Left lung (tissue), 10 donors: ENCODE results near the gene MAP1LC3B2. TPM values are rescaled to one million over a fixed set of nuclear protein-coding genes. Genes with fewer than 3 reads are reported as not detected.

ENCODE experiments used
- ATAC-seq: fragments of 200-7000 bp; cut with Tn5 transposase; one replicate; pipeline ENCODE4 v1.9.1; 2020; ENCODE audit warnings: moderate library complexity
- DNase-seq, 4 donors: peaks; one replicate each; pipeline ENCODE4 v3.0.0-alpha.2; 2013 to 2020
- H3K27ac ChIP-seq, 2 donors: fragments of 200-600 bp; sonication (generic) in 1 of 2; one replicate each; pipeline versions ENCODE4 v1.5.0 to v1.8.0; 2020 to 2021
- H3K27me3 ChIP-seq, 2 donors: fragments of 200-600 bp; sonication (generic) in 1 of 2; one replicate each; pipeline versions ENCODE4 v1.5.0 to v1.8.0; 2020 to 2021
- H3K36me3 ChIP-seq, 2 donors: fragments of 200-600 bp; sonication (generic) in 1 of 2; one replicate each; pipeline versions ENCODE4 v1.5.0 to v1.8.0; 2020 to 2021
- H3K4me1 ChIP-seq, 2 donors: fragments of 200-600 bp; one replicate each; pipeline ENCODE4 v1.8.0; 2021
- H3K4me3 ChIP-seq, 2 donors: fragments of 200-600 bp; sonication (generic) in 1 of 2; one replicate each; pipeline versions ENCODE4 v1.5.0 to v1.8.0; 2020 to 2021; ENCODE audit warnings: mild to moderate bottlenecking in 1 of 2
- H3K9me3 ChIP-seq, 2 donors: fragments of 200-600 bp; sonication (generic) in 1 of 2; one replicate each; pipeline versions ENCODE4 v1.5.0 to v1.8.0; 2020 to 2021
- CTCF ChIP-seq, 2 donors: fragments of 200-600 bp; sonication (generic) in 1 of 2; IDR thresholded peaks; one replicate each; pipeline versions ENCODE4 v1.5.0 to v1.8.0; 2021; ENCODE audit warnings: antibody characterized with exemption in 2 of 2
- intact Hi-C, 2 donors: fragments of 100-400 bp; cut with DNase I; formaldehyde crosslinking; loops; one replicate each; pipeline versions ENCODE4 v1.11.2 to v1.14.2; 2022
- polyA plus RNA-seq, 6 donors: library from polyadenylated mRNA; unstranded; fragments of 120-200 nt; gene quantifications; one replicate each; pipeline ENCODE4 v1.2.1, GENCODE V29; 2013; ENCODE audit not compliant: insufficient read length in 6 of 6
- total RNA-seq, 2 donors: library from RNA; stranded (reverse); fragmentation: NEBNext Ultra II Directional; extraction: Animal tissue kit (Norgen Biotek cat#: 25700); gene quantifications; one replicate each; pipeline ENCODE4 v1.2.1, GENCODE V29; 2021
- donor health status: DM: no; HTN: yes; CAD: no.
- donor health status: DM: no; HTN: no; CAD: no.

Gene MAP1LC3B2
- total and polyA plus RNA-seq, 8 donors = 1.5 to 10.5 (median 5.5) TPM; not detected in 1

- no peak for TF ChIP-seq CTCF (IDR thresholded peaks at IDR 0.05)
- no peak overlapping the region for H3K27ac ChIP-seq
- intact Hi-C loops = no loop called here
- H3K4me3 ChIP-seq = no peak overlapping the region
- H3K4me1 ChIP-seq = peaks cover 11 to 28% of the 10 kb centered on the region in 2 donors
- peaks cover 0 to 8% of the 10 kb centered on the region in 2 donors for H3K9me3 ChIP-seq
- H3K36me3 ChIP-seq = no peaks in the 10 kb centered on the region
- ATAC-seq (no peak), DNase-seq (no peak)
- H3K27me3 ChIP-seq = no peaks in the 10 kb centered on the region
Observed at GRCh38 chr12:116589581-116589980, 30.4 kb downstream of the MAP1LC3B2 start.

DNA sequence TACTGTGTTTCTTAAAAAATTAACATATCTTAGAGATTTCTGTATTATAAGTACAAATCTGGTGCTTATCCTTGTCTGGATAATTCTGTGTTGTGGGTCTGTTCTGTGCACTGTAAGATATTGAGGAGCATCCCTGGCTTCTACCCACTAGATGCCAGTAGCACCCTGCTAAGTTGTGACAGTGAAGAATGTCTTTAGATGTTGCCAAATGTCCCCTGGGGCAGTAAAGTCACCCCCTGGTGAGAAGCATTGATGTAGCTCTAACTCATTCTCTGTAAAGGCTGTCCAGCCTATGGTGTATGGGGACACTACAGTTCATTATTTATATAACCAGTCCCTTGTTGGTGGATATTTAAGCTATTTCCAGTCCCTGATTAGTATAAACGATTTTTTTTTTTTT, 31.4 kb downstream of the MAP1LC3B2 start:
- H3K27me3 ChIP-seq = no peaks in the 10 kb centered on the region
- intact Hi-C loops = no loop called here
- TF ChIP-seq CTCF (IDR thresholded peaks at IDR 0.05) = no peak
- peaks cover 11 to 34% of the 10 kb centered on the region in 2 donors for H3K4me1 ChIP-seq
- H3K4me3 ChIP-seq = no peak overlapping the region
- no peak for DNase-seq
- H3K27ac ChIP-seq = no peak overlapping the region
- ATAC-seq = no peak
- H3K36me3 ChIP-seq = no peaks in the 10 kb centered on the region
- no peaks in the 10 kb centered on the region for H3K9me3 ChIP-seq

DNA sequence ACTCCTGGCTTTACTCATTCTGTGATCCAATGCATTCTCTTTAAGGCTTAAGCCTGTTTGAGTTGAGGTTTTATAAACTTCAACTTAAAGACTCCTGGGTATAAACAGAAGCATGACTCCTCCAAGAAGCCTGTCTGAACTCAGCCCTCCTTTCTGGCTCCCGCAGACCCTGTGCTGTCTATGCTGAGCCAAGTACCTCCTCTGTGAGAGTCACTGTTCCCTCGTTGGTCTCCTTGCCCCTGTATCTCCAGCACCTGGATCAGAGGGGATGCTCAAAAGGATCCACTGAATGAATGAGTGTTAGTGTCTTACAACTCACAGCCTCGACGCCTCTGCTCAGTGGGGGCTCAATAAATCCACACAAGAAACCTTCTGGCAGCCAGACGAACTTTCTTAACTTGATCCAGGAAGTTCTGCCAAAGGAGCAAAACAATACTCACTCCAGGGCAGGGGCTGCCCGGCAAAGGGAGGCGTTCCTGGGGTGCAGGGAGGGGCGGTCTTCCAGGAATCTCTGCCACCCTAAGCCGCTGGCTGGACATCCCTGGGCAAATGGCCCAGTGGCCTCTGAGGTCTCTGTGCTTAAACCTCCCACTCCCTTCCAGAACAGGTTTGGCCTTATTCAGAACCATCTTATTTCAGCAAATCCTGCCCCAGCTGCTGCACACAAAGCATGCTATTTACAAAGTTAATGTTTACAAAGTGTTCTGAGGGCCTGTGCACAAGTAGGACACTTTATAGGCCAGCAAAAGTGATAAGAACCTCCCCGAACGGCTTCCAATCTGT, 32.9 kb downstream of the MAP1LC3B2 start:
- Histone ChIP-seq H3K9me3 (no peaks in the 10 kb centered on the region), H3K36me3 (no peaks in the 10 kb centered on the region), H3K27me3 (no peaks in the 10 kb centered on the region), H3K4me1 (peaks cover 11 to 34% of the 10 kb centered on the region in 2 donors), H3K4me3 (no peak overlapping the region), H3K27ac (peak overlapping the region; percentile 65 to 82)
- intact Hi-C loops = no loop called here
- TF ChIP-seq CTCF (IDR thresholded peaks at IDR 0.05) = no peak
- ATAC-seq = peak; percentile 85
- peak in 3 of 4 donors; percentile 39 to 82 (median 68) for DNase-seq

- Histone ChIP-seq H3K4me1 (peaks cover 11 to 34% of the 10 kb centered on the region in 2 donors), H3K27me3 (no peaks in the 10 kb centered on the region), H3K9me3 (no peaks in the 10 kb centered on the region), H3K36me3 (no peaks in the 10 kb centered on the region), H3K27ac (peak overlapping the region; percentile 65 to 82), H3K4me3 (no peak overlapping the region)
- DNase-seq (no peak), ATAC-seq (peak; percentile 16)
- intact Hi-C loops = no loop called here
- no peak for TF ChIP-seq CTCF (IDR thresholded peaks at IDR 0.05)
Observed at GRCh38 chr12:116592731-116593130, 33.5 kb downstream of the MAP1LC3B2 start.

DNA sequence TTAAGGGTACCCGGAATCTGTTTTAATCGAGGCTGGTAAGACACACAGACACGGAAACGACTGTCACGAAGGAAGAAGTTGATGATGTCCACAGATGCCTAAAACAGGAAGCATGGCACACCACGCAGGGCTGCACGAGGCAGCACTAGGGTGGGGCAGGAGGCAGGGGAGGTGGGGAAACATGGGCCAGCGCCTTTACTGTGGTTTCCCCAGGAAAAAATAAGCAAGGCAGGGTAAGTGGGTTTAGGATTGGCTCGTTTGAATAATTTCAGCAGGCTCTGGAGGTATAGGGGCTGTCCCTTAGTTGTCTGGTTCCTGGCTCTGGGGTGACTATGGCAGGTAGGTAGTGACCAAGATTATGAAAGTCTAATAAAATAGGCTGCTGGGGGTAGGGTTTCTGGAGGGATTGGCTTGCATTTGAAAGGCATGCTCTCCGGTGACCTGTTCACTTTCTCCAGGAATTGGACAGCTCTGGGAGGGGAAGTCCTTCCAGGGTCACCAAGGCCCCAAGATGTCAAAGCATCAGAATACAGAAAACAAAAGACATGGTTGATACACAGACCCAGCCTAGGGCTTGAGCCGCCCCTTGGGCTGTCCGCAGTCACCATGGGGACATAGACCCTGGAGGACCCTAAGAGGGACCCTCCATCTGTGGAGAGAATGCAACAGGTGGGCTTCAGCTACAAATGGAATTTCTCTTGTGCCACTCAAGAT, 35.3 kb downstream of the MAP1LC3B2 start:
- no peak for TF ChIP-seq CTCF (IDR thresholded peaks at IDR 0.05)
- no peak overlapping the region for H3K4me3 ChIP-seq
- peak overlapping the region in 1 of 2 donors; percentile 82 for H3K27ac ChIP-seq
- no peaks in the 10 kb centered on the region for H3K9me3 ChIP-seq
- H3K4me1 ChIP-seq = peaks cover 11 to 43% of the 10 kb centered on the region in 2 donors
- intact Hi-C loops = no loop called here
- ATAC-seq (peak; percentile 22), DNase-seq (peak in 2 of 4 donors; percentile 77 to 91)
- H3K36me3 ChIP-seq = no peaks in the 10 kb centered on the region
- H3K27me3 ChIP-seq = no peaks in the 10 kb centered on the region
